GM12891 (cell line): ENCODE measurements around the gene SHANK2.

Source experiments
- POLR2A ChIP-seq: IDR thresholded peaks from 2 replicates; pipeline ENCODE4 v1.6.1; 2011; ENCODE audit warnings: low read depth, low read length, control low read depth
- SPI1 ChIP-seq: IDR thresholded peaks from 2 replicates; pipeline ENCODE4 v1.6.1; 2011; ENCODE audit warnings: low read depth, low read length, control low read depth

GRCh38 chr11:71293961-71294782 lies 41.8 kb upstream of the SHANK2 start:
- TF ChIP-seq SPI1 (no peak), POLR2A (no peak)
